Measurements from ENCODE around the gene MIEF2. TPM values are rescaled to one million over a fixed set of nuclear protein-coding genes. Genes with fewer than 3 reads are reported as not detected.

The MIEF2 gene
- total and polyA plus RNA-seq, 10 of the 15 experiments (the other 5 are each of a cell fraction or from before 2014, with no cell fraction given) = 0.16 to 9.2 (median 4.1) TPM

DNA sequence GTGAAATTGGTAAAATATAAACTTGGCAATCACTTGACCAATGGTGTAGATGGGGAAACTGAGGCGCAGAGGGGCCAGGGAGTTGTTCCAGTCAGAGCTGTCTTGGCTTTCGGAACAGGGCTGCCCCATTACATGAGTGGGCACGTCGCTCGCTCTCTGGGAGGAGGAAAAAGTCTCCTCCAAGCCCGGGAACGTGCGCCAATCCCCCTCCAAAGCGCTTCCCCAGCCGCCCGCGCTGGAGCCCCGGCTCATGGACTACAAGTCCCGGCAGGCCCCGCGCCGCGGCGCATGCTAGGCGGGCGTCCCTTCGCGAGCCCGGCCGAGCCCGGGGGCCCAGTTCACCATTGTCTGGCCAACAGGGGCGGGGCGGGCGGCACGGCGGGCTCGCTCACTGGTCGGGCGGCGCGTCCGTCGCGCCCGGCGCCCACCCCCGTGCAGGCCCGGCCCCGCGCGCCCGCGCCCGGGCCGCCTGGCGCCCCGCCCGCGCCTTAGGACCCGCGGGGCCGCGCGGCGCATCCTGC, 35.3 kb upstream of the MIEF2 start, which contains the start of gene LLGL1 (continued):
- 0 out of 2 replicates have a peak, but pooled peaks have one; percentile 50 for TF ChIP-seq MXI1 (IDR thresholded peaks at IDR 0.05; ENCODE audit: low read depth, low read length)
- no peak for TF ChIP-seq SREBF2 (IDR thresholded peaks at IDR 0.05; ENCODE audit: low read length)
- no peak for TF ChIP-seq EED (IDR thresholded peaks at IDR 0.05; ENCODE audit: low read depth)
- 0 out of 2 replicates have a peak, but pooled peaks have one; percentile 29 for TF ChIP-seq E2F4 (IDR thresholded peaks at IDR 0.05; ENCODE audit: low read depth, low read length)

- H3K9ac ChIP-seq (ENCODE audit: control insufficient read depth, insufficient read depth, low read length) = peak overlapping the region; percentile 67
- H3K4me2 ChIP-seq (ENCODE audit: control insufficient read depth, insufficient read depth) = peak overlapping the region; percentile 64
- DNase-seq (ENCODE audit: low read depth, low spot score) = no peak
- CTCF ChIA-PET = no interaction called here
- ATAC-seq = no peak
- POLR2A ChIA-PET = interaction anchor here (0.6 to 0.9 kb wide), 2 partner anchors 34 to 251 kb away, joined by 3 to 4 read pairs; no protein-coding TSS in a partner anchor
- H4K20me1 ChIP-seq (ENCODE audit: control insufficient read depth, insufficient read depth) = no peaks in the 10 kb centered on the region
- no peak overlapping the region for H3K27ac ChIP-seq (ENCODE audit: control insufficient read depth, insufficient read depth)
- BruUV-seq (replicated peaks) = no TSS peak
- peak overlapping the region; percentile 78 for H2AFZ ChIP-seq (ENCODE audit: control insufficient read depth, low read depth, low read length)
- peaks cover 6% of the 10 kb centered on the region for H3K4me1 ChIP-seq (ENCODE audit: control insufficient read depth, insufficient read depth, low read length)
- no peak for FAIRE-seq
- no peaks in the 10 kb centered on the region for H3K27me3 ChIP-seq (replicated peaks in 1 of 2; ENCODE audit: control insufficient read depth in 2 of 2, insufficient read depth in 2 of 2, low read length in 1 of 2)
- intact Hi-C loops (cut with micrococcal nuclease; ENCODE audit: unreplicated experiment) (loop anchor here (2.0 to 5.0 kb wide), 2 partner anchors 35 to 43 kb away; partner anchors contain the start of genes ALKBH5 and MIEF2), in situ Hi-C loops (cut with MboI) (no loop called here)
- 1% methylated on average over 20 of the region's 57 CpGs for WGBS (ENCODE audit: insufficient coverage, insufficient replicate concordance, low lambda C conversion rate, missing lambda C conversion rate)
- peak overlapping the region; percentile 67 for H3K4me3 ChIP-seq
- RAD21 ChIA-PET (ENCODE audit: unreplicated experiment) = interaction anchor here (0.6 kb wide), 1 partner anchor 192 kb away, joined by 5 read pairs; no protein-coding TSS in a partner anchor
- no peaks in the 10 kb centered on the region for H3K9me3 ChIP-seq (replicated peaks; ENCODE audit: control insufficient read depth, insufficient read depth, low read length)
- no peaks in the 10 kb centered on the region for H3K79me2 ChIP-seq (ENCODE audit: control insufficient read depth, insufficient read depth, low read length)
- no peaks in the 10 kb centered on the region for H3K36me3 ChIP-seq (ENCODE audit: control insufficient read depth in 2 of 2, insufficient read depth in 2 of 2, low read length in 1 of 2)
- SMC1A ChIA-PET (ENCODE audit: uncharacterized antibody, unreplicated experiment) = no interaction called here
- TF ChIP-seq EGR1 (IDR thresholded peaks at IDR 0.05; ENCODE audit: borderline replicate concordance in 1 of 2, low read depth in 2 of 2, low read length in 2 of 2) (no peak), ZBTB40 (IDR thresholded peaks at IDR 0.05; ENCODE audit: borderline replicate concordance) (peak; percentile 21; the same call in 1 of the 2 replicates), ETV6 (conservative IDR thresholded peaks at IDR 0.05 in 1 of 2, IDR thresholded peaks at IDR 0.05 in 1 of 2; ENCODE audit: borderline replicate concordance in 1 of 2, low read depth in 1 of 2) (no peak), CHD2 (IDR thresholded peaks at IDR 0.05; ENCODE audit: borderline replicate concordance, low read depth, low read length) (no peak), JUNB (IDR thresholded peaks at IDR 0.05) (no peak), POLR2A (IDR thresholded peaks at IDR 0.05; ENCODE audit: low read depth, low read length) (peak; percentile 26; the same call in 1 of the 2 replicates), CBX5 (IDR thresholded peaks at IDR 0.05; ENCODE audit: low read depth) (no peak)
- TF ChIP-seq, protein P1, sequence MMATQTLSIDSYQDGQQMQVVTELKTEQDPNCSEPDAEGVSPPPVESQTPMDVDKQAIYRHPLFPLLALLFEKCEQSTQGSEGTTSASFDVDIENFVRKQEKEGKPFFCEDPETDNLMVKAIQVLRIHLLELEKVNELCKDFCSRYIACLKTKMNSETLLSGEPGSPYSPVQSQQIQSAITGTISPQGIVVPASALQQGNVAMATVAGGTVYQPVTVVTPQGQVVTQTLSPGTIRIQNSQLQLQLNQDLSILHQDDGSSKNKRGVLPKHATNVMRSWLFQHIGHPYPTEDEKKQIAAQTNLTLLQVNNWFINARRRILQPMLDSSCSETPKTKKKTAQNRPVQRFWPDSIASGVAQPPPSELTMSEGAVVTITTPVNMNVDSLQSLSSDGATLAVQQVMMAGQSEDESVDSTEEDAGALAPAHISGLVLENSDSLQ (IDR thresholded peaks at IDR 0.05) = 0 out of 2 replicates have a peak, but pooled peaks have one; percentile 34
These were observed 34.7 kb upstream of the MIEF2 start for GRCh38 chr17:18225642-18226283.

Measured in GM12878 (cell line).